ENCODE results near the gene TINAGL1.

GRCh38 chr1:31592132-31592531 is 15.8 kb downstream of the TINAGL1 start:
- TF ChIP-seq CTCF (IDR thresholded peaks at IDR 0.05), result no peak
- no peak for TF ChIP-seq POLR2AphosphoS5 (IDR thresholded peaks at IDR 0.05)

Measured in gastroesophageal sphincter (tissue), 3 donors.